H9 (cell line): ENCODE results near the gene ZNF679. TPM values are rescaled to one million over a fixed set of nuclear protein-coding genes. Genes with fewer than 3 reads are reported as not detected.

Source experiments
- DNase-seq: peaks from one replicate; pipeline ENCODE4 v3.0.0-alpha.2; 2017
- H2AFZ ChIP-seq: one replicate; pipeline ENCODE4 v1.6.1; 2013; ENCODE audit warnings: mild to moderate bottlenecking, low read length, control low read depth, moderate library complexity
- H2AK5ac ChIP-seq: 2 replicates; pipeline ENCODE4 v1.6.1; 2013; ENCODE audit warnings: low read length, control low read depth, mixed read lengths; ENCODE audit not compliant: insufficient read length
- H2BK120ac ChIP-seq: one replicate; pipeline ENCODE4 v1.6.1; 2013; ENCODE audit warnings: low read depth, mild to moderate bottlenecking, low read length, control low read depth, inconsistent platforms; ENCODE audit not compliant: poor library complexity, severe bottlenecking
- H2BK12ac ChIP-seq: 2 replicates; pipeline ENCODE4 v1.6.1; 2013; ENCODE audit warnings: low read length, control low read depth, mixed read lengths, low read depth; ENCODE audit not compliant: insufficient read length
- H2BK15ac ChIP-seq: 2 replicates; pipeline ENCODE4 v1.6.1; 2013; ENCODE audit warnings: low read depth, low read length, control low read depth
- H2BK20ac ChIP-seq: one replicate; pipeline ENCODE4 v1.6.1; 2013; ENCODE audit warnings: low read depth, mild to moderate bottlenecking, low read length, control low read depth, inconsistent platforms; ENCODE audit not compliant: poor library complexity, severe bottlenecking
- H2BK5ac ChIP-seq: 2 replicates; pipeline ENCODE4 v1.6.1; 2013; ENCODE audit warnings: low read length, control low read depth, mixed read lengths; ENCODE audit not compliant: insufficient read length
- H3K14ac ChIP-seq: 2 replicates; pipeline ENCODE4 v1.6.1; 2013; ENCODE audit warnings: low read length, control low read depth; ENCODE audit not compliant: insufficient read depth
- H3K18ac ChIP-seq: 2 replicates; pipeline ENCODE4 v1.6.1; 2013; ENCODE audit warnings: low read depth, mild to moderate bottlenecking, mixed read lengths, low read length, control low read depth; ENCODE audit not compliant: insufficient read length
- H3K23ac ChIP-seq: 2 replicates; pipeline ENCODE4 v1.6.1; 2013; ENCODE audit warnings: low read length, control low read depth, mixed read lengths, low read depth; ENCODE audit not compliant: insufficient read length
- H3K23me2 ChIP-seq: 2 replicates; pipeline ENCODE4 v1.6.1; 2013; ENCODE audit warnings: low read depth, mild to moderate bottlenecking, mixed read lengths, low read length, control low read depth; ENCODE audit not compliant: insufficient read length, poor library complexity, severe bottlenecking
- H3K27ac ChIP-seq: 2 replicates; pipeline ENCODE4 v1.5.1; 2013; ENCODE audit warnings: low read length, control low read depth, mixed read lengths, low read depth; ENCODE audit not compliant: insufficient read length
- H3K27me3 ChIP-seq: 2 replicates; pipeline ENCODE4 v1.6.1; 2013; ENCODE audit warnings: low read length, control low read depth, inconsistent platforms; ENCODE audit not compliant: insufficient read depth
- H3K4ac ChIP-seq: 2 replicates; pipeline ENCODE4 v1.6.1; 2013; ENCODE audit warnings: low read depth, mild to moderate bottlenecking, control low read depth, inconsistent platforms, low read length, moderate library complexity
- H3K4me1 ChIP-seq: 2 replicates; pipeline ENCODE4 v1.6.1; 2013; ENCODE audit warnings: low read length, control low read depth, inconsistent platforms; ENCODE audit not compliant: insufficient read depth
- H3K4me2 ChIP-seq: 2 replicates; pipeline ENCODE4 v1.6.1; 2013; ENCODE audit warnings: low read length, control low read depth, mixed read lengths; ENCODE audit not compliant: insufficient read length, insufficient read depth
- H3K56ac ChIP-seq: 2 replicates; pipeline ENCODE4 v1.6.1; 2013; ENCODE audit warnings: low read depth, mild to moderate bottlenecking, mixed read lengths, low read length, control low read depth; ENCODE audit not compliant: insufficient read length
- H3K79me1 ChIP-seq: 2 replicates; pipeline ENCODE4 v1.6.1; 2013; ENCODE audit warnings: low read depth, mild to moderate bottlenecking, moderate library complexity, low read length, control low read depth, inconsistent platforms; ENCODE audit not compliant: insufficient read depth, poor library complexity, severe bottlenecking
- H3K79me2 ChIP-seq: 2 replicates; pipeline ENCODE4 v1.6.1; 2013; ENCODE audit warnings: low read length, control low read depth, inconsistent platforms; ENCODE audit not compliant: insufficient read depth
- H3K9ac ChIP-seq: 2 replicates; pipeline ENCODE4 v1.6.1; 2013; ENCODE audit warnings: low read length, control low read depth, mixed read lengths; ENCODE audit not compliant: insufficient read length; ENCODE audit errors: extremely low read depth
- H3K9me3 ChIP-seq: one replicate; pipeline ENCODE4 v1.6.1; 2013; ENCODE audit warnings: low read depth, low read length, inconsistent platforms; ENCODE audit not compliant: control insufficient read depth
- H3T11ph ChIP-seq: one replicate; pipeline ENCODE4 v1.6.1; 2013; ENCODE audit warnings: mild to moderate bottlenecking, low read length, control low read depth, inconsistent platforms
- H4K20me1 ChIP-seq: one replicate; pipeline ENCODE4 v1.6.1; 2013; ENCODE audit not compliant: control insufficient read depth, insufficient read length, insufficient read depth
- H4K5ac ChIP-seq: 2 replicates; pipeline ENCODE4 v1.6.1; 2013; ENCODE audit warnings: low read depth, mild to moderate bottlenecking, mixed read lengths, low read length, control low read depth; ENCODE audit not compliant: insufficient read length
- H4K8ac ChIP-seq: replicated peaks from 2 replicates; pipeline ENCODE4 v1.6.1; 2013; ENCODE audit warnings: low read length, control low read depth, mixed read lengths, low read depth; ENCODE audit not compliant: insufficient read length
- H4K91ac ChIP-seq: 2 replicates; pipeline ENCODE4 v1.6.1; 2013; ENCODE audit warnings: low read depth, mild to moderate bottlenecking, moderate library complexity, mixed read lengths, low read length, control low read depth; ENCODE audit not compliant: insufficient read length
- H3K27ac Mint-ChIP-seq, 3 experiments: 2 replicates in 2 of 3; 3 replicates in 1 of 3; pipeline ENCODE4 v1.8.0; 2020 to 2021; ENCODE audit warnings: mixed read lengths in 3 of 3, mild to moderate bottlenecking in 1 of 3, moderate library complexity in 1 of 3
- H3K27me3 Mint-ChIP-seq: 2 replicates; pipeline ENCODE4 v1.8.0; 2021; ENCODE audit warnings: low read depth, mild to moderate bottlenecking, moderate library complexity, mixed read lengths
- H3K36me3 Mint-ChIP-seq, 3 experiments: 2 replicates in 2 of 3; 3 replicates in 1 of 3; pipeline ENCODE4 v1.8.0; 2020 to 2021; ENCODE audit warnings: low read depth in 3 of 3, mixed read lengths in 3 of 3; ENCODE audit not compliant: insufficient read depth in 1 of 3
- H3K4me1 Mint-ChIP-seq, 2 experiments: 2 replicates each; pipeline ENCODE4 v1.8.0; 2020; ENCODE audit warnings: mixed read lengths in 2 of 2
- H3K4me3 Mint-ChIP-seq, 2 experiments: 2 replicates in 1 of 2; 3 replicates in 1 of 2; pipeline ENCODE4 v1.8.0; 2020 to 2021; ENCODE audit warnings: mild to moderate bottlenecking in 2 of 2, mixed read lengths in 2 of 2, moderate library complexity in 1 of 2
- H3K9me3 Mint-ChIP-seq, 2 experiments: 2 replicates in 1 of 2; 3 replicates in 1 of 2; pipeline ENCODE4 v1.8.0; 2020; ENCODE audit warnings: mild to moderate bottlenecking in 2 of 2, mixed read lengths in 2 of 2, moderate library complexity in 1 of 2
- WGBS: extraction: QIAGEN DNeasy Blood & Tissue Kit; methylation state at CpG from one replicate; pipeline ENCODE4 v1.1.7; 2013; ENCODE audit warnings: missing lambda C conversion rate, low lambda C conversion rate, mixed read lengths; ENCODE audit not compliant: insufficient read length; ENCODE audit errors: extremely low coverage; 5-methylcytosine and 5-hydroxymethylcytosine counted together
- total RNA-seq: library from RNA; stranded (reverse); gene quantifications from 2 replicates; pipeline ENCODE4 v1.2.1, GENCODE V29; 2021
- TF ChIP-seq, protein P1 (sequence below): fragments of 200-600 bp; sonication (generic); conservative IDR thresholded peaks from 3 replicates; pipeline ENCODE4 v1.8.0; 2021; ENCODE audit warnings: antibody characterized with exemption, mild to moderate bottlenecking

Gene ZNF679
- total RNA-seq, 1 experiment from 2014 or later: not detected

DNA sequence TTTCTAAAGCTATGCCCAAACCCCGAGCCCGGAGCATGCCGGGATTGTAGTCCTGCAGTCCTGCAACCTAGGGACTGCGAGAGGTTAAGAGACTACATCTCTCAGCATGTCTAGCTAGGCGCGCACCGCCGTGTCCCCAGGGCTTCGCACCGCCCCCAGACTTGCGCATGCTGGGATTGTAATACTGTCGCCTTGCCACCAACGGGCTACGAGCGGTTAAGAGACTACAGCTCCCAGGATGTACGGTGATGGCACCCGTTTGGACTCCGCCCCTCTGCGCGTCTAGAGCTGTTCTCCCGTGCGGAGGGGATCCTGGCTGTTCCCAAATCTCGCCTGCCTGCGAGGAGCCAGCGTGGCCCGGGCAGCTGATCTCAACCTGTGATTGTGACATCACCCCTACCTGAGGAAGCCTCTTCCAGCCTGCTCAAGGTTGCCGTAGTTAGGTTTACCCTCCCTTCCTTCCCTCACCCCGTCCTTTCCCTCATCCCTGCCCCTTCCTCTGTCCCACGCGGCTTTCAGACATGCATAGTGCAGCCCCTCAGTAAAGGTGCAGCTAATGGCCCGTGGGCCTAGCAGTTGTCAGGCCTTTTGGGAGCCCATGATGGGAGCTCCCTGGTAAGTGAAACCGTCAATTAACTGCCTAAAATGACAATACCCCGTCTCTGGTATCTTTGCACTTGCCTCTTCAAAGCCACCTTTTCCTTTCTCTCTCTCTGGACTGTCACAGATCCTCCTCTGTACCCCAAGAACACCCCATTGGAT, 79.2 kb downstream of the ZNF679 start:
- H3K36me3 Mint-ChIP-seq: peaks cover 3 to 26% (median 13%) of the 10 kb centered on the region in 3 experiments; a peak in 6 of 7 replicates
- Histone ChIP-seq H3K4me2 (no peak overlapping the region), H2BK5ac (no peak overlapping the region), H3K18ac (no peak overlapping the region), H3T11ph (no peak overlapping the region), H3K4me1 (no peaks in the 10 kb centered on the region), H3K27me3 (no peaks in the 10 kb centered on the region), H3K56ac (no peak overlapping the region), H2AFZ (no peak overlapping the region), H3K9me3 (peaks cover 82% of the 10 kb centered on the region), H4K8ac (no peak overlapping the region), H4K20me1 (no peaks in the 10 kb centered on the region), H2AK5ac (no peak overlapping the region), H2BK120ac (no peak overlapping the region), H4K5ac (no peak overlapping the region), H3K23me2 (no peaks in the 10 kb centered on the region), H2BK15ac (no peak overlapping the region), H3K79me1 (no peaks in the 10 kb centered on the region), H3K79me2 (no peaks in the 10 kb centered on the region), H3K27ac (no peak overlapping the region), H4K91ac (no peak overlapping the region), H2BK12ac (no peak overlapping the region), H3K23ac (no peak overlapping the region), H3K14ac (no peak overlapping the region), H3K9ac (no peak overlapping the region), H3K4ac (no peak overlapping the region), H2BK20ac (no peak overlapping the region)
- no peak for DNase-seq
- H3K27ac Mint-ChIP-seq: no peak overlapping the region
- H3K4me1 Mint-ChIP-seq: no peaks in the 10 kb centered on the region
- peaks cover 92 to 94% of the 10 kb centered on the region in 2 experiments for H3K9me3 Mint-ChIP-seq
- H3K27me3 Mint-ChIP-seq: peaks cover 2% of the 10 kb centered on the region; the same call in 1 of the 2 replicates
- H3K4me3 Mint-ChIP-seq: no peak overlapping the region
- no CpG with 5 or more reads among the region's 33 CpGs for WGBS
- TF ChIP-seq, protein P1, sequence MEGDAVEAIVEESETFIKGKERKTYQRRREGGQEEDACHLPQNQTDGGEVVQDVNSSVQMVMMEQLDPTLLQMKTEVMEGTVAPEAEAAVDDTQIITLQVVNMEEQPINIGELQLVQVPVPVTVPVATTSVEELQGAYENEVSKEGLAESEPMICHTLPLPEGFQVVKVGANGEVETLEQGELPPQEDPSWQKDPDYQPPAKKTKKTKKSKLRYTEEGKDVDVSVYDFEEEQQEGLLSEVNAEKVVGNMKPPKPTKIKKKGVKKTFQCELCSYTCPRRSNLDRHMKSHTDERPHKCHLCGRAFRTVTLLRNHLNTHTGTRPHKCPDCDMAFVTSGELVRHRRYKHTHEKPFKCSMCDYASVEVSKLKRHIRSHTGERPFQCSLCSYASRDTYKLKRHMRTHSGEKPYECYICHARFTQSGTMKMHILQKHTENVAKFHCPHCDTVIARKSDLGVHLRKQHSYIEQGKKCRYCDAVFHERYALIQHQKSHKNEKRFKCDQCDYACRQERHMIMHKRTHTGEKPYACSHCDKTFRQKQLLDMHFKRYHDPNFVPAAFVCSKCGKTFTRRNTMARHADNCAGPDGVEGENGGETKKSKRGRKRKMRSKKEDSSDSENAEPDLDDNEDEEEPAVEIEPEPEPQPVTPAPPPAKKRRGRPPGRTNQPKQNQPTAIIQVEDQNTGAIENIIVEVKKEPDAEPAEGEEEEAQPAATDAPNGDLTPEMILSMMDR: no peak
